ENCODE data around the gene RALGDS. TPM values are rescaled to one million over a fixed set of nuclear protein-coding genes. Genes with fewer than 3 reads are reported as not detected.

The RALGDS gene
- total and polyA plus RNA-seq, 2 of the 13 experiments (the other 11 are each of a cell fraction or from before 2014, with no cell fraction given): 12.9 to 25.5 TPM

GRCh38 chr9:133133681-133134387 is 12.8 kb upstream of the RALGDS start (continued):
- TF ChIP-seq SOX6 (IDR thresholded peaks at IDR 0.05) (no peak), SOX6 (CRISPR knock-in tag; IDR thresholded peaks at IDR 0.05) (peak; percentile 66), FOSL2 (CRISPR knock-in tag; IDR thresholded peaks at IDR 0.05) (peak; percentile 97), MED1 (CRISPR knock-in tag; IDR thresholded peaks at IDR 0.05) (peak; percentile 83), BHLHE40 (IDR thresholded peaks at IDR 0.05; ENCODE audit: low read length) (0 out of 2 replicates have a peak, but pooled peaks have one; percentile 32), MEIS1 (CRISPR knock-in tag; IDR thresholded peaks at IDR 0.05; ENCODE audit: borderline replicate concordance) (peak; percentile 47; the same call in 1 of the 2 replicates), ZBTB26 (CRISPR knock-in tag; IDR thresholded peaks at IDR 0.05; ENCODE audit: borderline replicate concordance) (no peak), ZNF142 (CRISPR knock-in tag; IDR thresholded peaks at IDR 0.05) (no peak), NFE2L2 (IDR thresholded peaks at IDR 0.05; ENCODE audit: low read length) (peak; percentile 9; the same call in 1 of the 2 replicates), HOXA3 (CRISPR knock-in tag; IDR thresholded peaks at IDR 0.05) (peak; percentile 66), PLRG1 (conservative IDR thresholded peaks at IDR 0.05) (no peak), KLF9 (CRISPR knock-in tag; IDR thresholded peaks at IDR 0.05; ENCODE audit: low read depth) (0 out of 2 replicates have a peak, but pooled peaks have one; percentile 62), LCORL (IDR thresholded peaks at IDR 0.05) (no peak), LCORL (CRISPR knock-in tag; IDR thresholded peaks at IDR 0.05) (peak; percentile 81), TAF15 (IDR thresholded peaks at IDR 0.05; ENCODE audit: low read depth, low read length, poor library complexity, severe bottlenecking) (no peak), ZNF335 (CRISPR knock-in tag; IDR thresholded peaks at IDR 0.05) (no peak), POLR2A (IDR thresholded peaks at IDR 0.05; ENCODE audit: insufficient read depth in 1 of 2, low read depth in 2 of 2, low read length in 2 of 2) (peak in 1 of 2 experiments; percentile 66; a peak in 1 of 4 replicates), CERS6 (CRISPR knock-in tag; IDR thresholded peaks at IDR 0.05) (0 out of 2 replicates have a peak, but pooled peaks have one; percentile 43), RFXAP (CRISPR knock-in tag; IDR thresholded peaks at IDR 0.05; ENCODE audit: borderline replicate concordance) (no peak), IKZF4 (CRISPR knock-in tag; IDR thresholded peaks at IDR 0.05; ENCODE audit: borderline replicate concordance, low read depth, not compliant biosample characterization) (peak; percentile 44), ZNF792 (CRISPR knock-in tag; IDR thresholded peaks at IDR 0.05) (peak; percentile 83)
- TF ChIP-seq, protein P1, sequence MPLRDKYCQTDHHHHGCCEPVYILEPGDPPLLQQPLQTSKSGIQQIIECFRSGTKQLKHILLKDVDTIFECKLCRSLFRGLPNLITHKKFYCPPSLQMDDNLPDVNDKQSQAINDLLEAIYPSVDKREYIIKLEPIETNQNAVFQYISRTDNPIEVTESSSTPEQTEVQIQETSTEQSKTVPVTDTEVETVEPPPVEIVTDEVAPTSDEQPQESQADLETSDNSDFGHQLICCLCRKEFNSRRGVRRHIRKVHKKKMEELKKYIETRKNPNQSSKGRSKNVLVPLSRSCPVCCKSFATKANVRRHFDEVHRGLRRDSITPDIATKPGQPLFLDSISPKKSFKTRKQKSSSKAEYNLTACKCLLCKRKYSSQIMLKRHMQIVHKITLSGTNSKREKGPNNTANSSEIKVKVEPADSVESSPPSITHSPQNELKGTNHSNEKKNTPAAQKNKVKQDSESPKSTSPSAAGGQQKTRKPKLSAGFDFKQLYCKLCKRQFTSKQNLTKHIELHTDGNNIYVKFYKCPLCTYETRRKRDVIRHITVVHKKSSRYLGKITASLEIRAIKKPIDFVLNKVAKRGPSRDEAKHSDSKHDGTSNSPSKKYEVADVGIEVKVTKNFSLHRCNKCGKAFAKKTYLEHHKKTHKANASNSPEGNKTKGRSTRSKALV (CRISPR knock-in tag; IDR thresholded peaks at IDR 0.05): peak; percentile 61; the same call in 1 of the 2 replicates
